ENCODE results near the gene RNASEL. TPM values are rescaled to one million over a fixed set of nuclear protein-coding genes. Genes with fewer than 3 reads are reported as not detected.

The RNASEL gene
- total RNA-seq, 1 experiment from 2014 or later = 2.9 TPM

- Histone ChIP-seq H3K36me3 (ENCODE audit: control insufficient read depth, insufficient read depth, low read length) (peaks cover 3% of the 10 kb centered on the region), H3K27me3 (replicated peaks; ENCODE audit: control insufficient read depth, insufficient read depth, low read length) (no peaks in the 10 kb centered on the region), H3K4me3 (ENCODE audit: low read depth, low read length) (no peak overlapping the region; the same call in 1 of the 2 replicates), H3K4me1 (peaks cover 5% of the 10 kb centered on the region; the same call in 1 of the 2 replicates), H3K9me3 (no peaks in the 10 kb centered on the region)
- peak overlapping the region; percentile 73 for H3K4me3 Mint-ChIP-seq (ENCODE audit: unreplicated experiment)
- no peak for DNase-seq
- BruUV-seq (replicated peaks) = no TSS peak
- CTCF ChIA-PET = interaction anchor here (1.4 to 3.1 kb wide), 2 partner anchors 180 to 184 kb away, joined by 7 to 28 read pairs; no protein-coding TSS in a partner anchor
- intact Hi-C loops (cut with micrococcal nuclease; ENCODE audit: unreplicated experiment) = no loop called here
- no peaks in the 10 kb centered on the region for H3K4me1 Mint-ChIP-seq (ENCODE audit: low read depth, unreplicated experiment)
- H3K9me3 Mint-ChIP-seq (ENCODE audit: unreplicated experiment) = no peaks in the 10 kb centered on the region
- no peak overlapping the region for H3K27ac Mint-ChIP-seq (ENCODE audit: unreplicated experiment)
- TF ChIP-seq CTCF (IDR thresholded peaks at IDR 0.05; ENCODE audit: insufficient read depth in 1 of 2, low read depth in 1 of 2, low read length in 1 of 2, severe bottlenecking in 1 of 2, unreplicated experiment in 1 of 2) = no peak
- H3K27me3 Mint-ChIP-seq (ENCODE audit: insufficient read depth, unreplicated experiment) = no peaks in the 10 kb centered on the region
- H3K36me3 Mint-ChIP-seq (ENCODE audit: insufficient read depth, unreplicated experiment) = peaks cover 6% of the 10 kb centered on the region
- POLR2A ChIA-PET = interaction anchor here (1.4 kb wide), 1 partner anchor 180 kb away, joined by 3 read pairs; no protein-coding TSS in a partner anchor
Observed at GRCh38 chr1:182602935-182603645, 14.0 kb upstream of the RNASEL start.

GRCh38 chr1:182601913-182602312 is 12.9 kb upstream of the RNASEL start:
- POLR2A ChIA-PET = no interaction called here
- TF ChIP-seq CTCF (IDR thresholded peaks at IDR 0.05; ENCODE audit: insufficient read depth in 1 of 2, low read depth in 1 of 2, low read length in 1 of 2, severe bottlenecking in 1 of 2, unreplicated experiment in 1 of 2) = no peak
- no peaks in the 10 kb centered on the region for H3K27me3 ChIP-seq (replicated peaks; ENCODE audit: control insufficient read depth, insufficient read depth, low read length)
- H3K36me3 ChIP-seq (ENCODE audit: control insufficient read depth, insufficient read depth, low read length) = peaks cover 3% of the 10 kb centered on the region
- no peak overlapping the region for H3K4me3 ChIP-seq (ENCODE audit: low read depth, low read length)
- CTCF ChIA-PET = interaction anchor here (1.2 to 10.4 kb wide), 3 partner anchors 13 to 183 kb away, joined by 4 to 265 read pairs (median 10); partner anchors contain the start of gene RNASEL
- Mint-ChIP-seq H3K27me3 (ENCODE audit: insufficient read depth, unreplicated experiment) (no peaks in the 10 kb centered on the region), H3K36me3 (ENCODE audit: insufficient read depth, unreplicated experiment) (peaks cover 6% of the 10 kb centered on the region), H3K4me3 (ENCODE audit: unreplicated experiment) (no peak overlapping the region), H3K27ac (ENCODE audit: unreplicated experiment) (no peak overlapping the region), H3K9me3 (ENCODE audit: unreplicated experiment) (no peaks in the 10 kb centered on the region), H3K4me1 (ENCODE audit: low read depth, unreplicated experiment) (no peaks in the 10 kb centered on the region)
- no TSS peak for BruUV-seq (replicated peaks)
- no peak for DNase-seq
- intact Hi-C loops (cut with micrococcal nuclease; ENCODE audit: unreplicated experiment) = loop anchor here (1.0 kb wide), 2 partner anchors 156 to 180 kb away; no protein-coding TSS in a partner anchor
- peaks cover 5% of the 10 kb centered on the region; the same call in 1 of the 2 replicates for H3K4me1 ChIP-seq
- H3K9me3 ChIP-seq = no peaks in the 10 kb centered on the region

GRCh38 chr1:182601416-182601786 is 12.3 kb upstream of the RNASEL start:
- intact Hi-C loops (cut with micrococcal nuclease; ENCODE audit: unreplicated experiment) = loop anchor here (1.0 kb wide), 2 partner anchors 155 to 181 kb away; no protein-coding TSS in a partner anchor
- BruUV-seq (replicated peaks) = no TSS peak
- Histone ChIP-seq H3K36me3 (ENCODE audit: control insufficient read depth, insufficient read depth, low read length) (peaks cover 3% of the 10 kb centered on the region), H3K4me1 (peaks cover 5% of the 10 kb centered on the region; the same call in 1 of the 2 replicates), H3K27me3 (replicated peaks; ENCODE audit: control insufficient read depth, insufficient read depth, low read length) (no peaks in the 10 kb centered on the region), H3K4me3 (ENCODE audit: low read depth, low read length) (no peak overlapping the region), H3K9me3 (no peaks in the 10 kb centered on the region)
- H3K4me1 Mint-ChIP-seq (ENCODE audit: low read depth, unreplicated experiment) = no peaks in the 10 kb centered on the region
- peaks cover 6% of the 10 kb centered on the region for H3K36me3 Mint-ChIP-seq (ENCODE audit: insufficient read depth, unreplicated experiment)
- POLR2A ChIA-PET = interaction anchor here (0.6 kb wide), 1 partner anchor 237 kb away, joined by 4 read pairs; no protein-coding TSS in a partner anchor
- peak; percentile 73 to 87 for TF ChIP-seq CTCF (IDR thresholded peaks at IDR 0.05; ENCODE audit: insufficient read depth in 1 of 2, low read depth in 1 of 2, low read length in 1 of 2, severe bottlenecking in 1 of 2, unreplicated experiment in 1 of 2)
- DNase-seq = peak; percentile 72 to 75
- CTCF ChIA-PET = interaction anchor here (1.2 to 10.4 kb wide), 4 partner anchors 10 to 183 kb away, joined by 4 to 265 read pairs (median 8); partner anchors contain the start of gene RNASEL
- H3K27me3 Mint-ChIP-seq (ENCODE audit: insufficient read depth, unreplicated experiment) = no peaks in the 10 kb centered on the region
- no peaks in the 10 kb centered on the region for H3K9me3 Mint-ChIP-seq (ENCODE audit: unreplicated experiment)
- H3K4me3 Mint-ChIP-seq (ENCODE audit: unreplicated experiment) = no peak overlapping the region
- no peak overlapping the region for H3K27ac Mint-ChIP-seq (ENCODE audit: unreplicated experiment)
